ENCODE data around the gene TMEM14A. TPM values are rescaled to one million over a fixed set of nuclear protein-coding genes. Genes with fewer than 3 reads are reported as not detected.
"Not testable (repeated sequence)": the region's sequence is repeated elsewhere in the genome, so short reads cannot be mapped to it uniquely, and the experiment has no call there.

The TMEM14A gene
- total RNA-seq, 1 experiment from 2014 or later: 124 TPM

GRCh38 chr6:52657870-52658269, 13.0 kb upstream of the TMEM14A start:
- no peak for DNase-seq (ENCODE audit: low read depth)

DNA sequence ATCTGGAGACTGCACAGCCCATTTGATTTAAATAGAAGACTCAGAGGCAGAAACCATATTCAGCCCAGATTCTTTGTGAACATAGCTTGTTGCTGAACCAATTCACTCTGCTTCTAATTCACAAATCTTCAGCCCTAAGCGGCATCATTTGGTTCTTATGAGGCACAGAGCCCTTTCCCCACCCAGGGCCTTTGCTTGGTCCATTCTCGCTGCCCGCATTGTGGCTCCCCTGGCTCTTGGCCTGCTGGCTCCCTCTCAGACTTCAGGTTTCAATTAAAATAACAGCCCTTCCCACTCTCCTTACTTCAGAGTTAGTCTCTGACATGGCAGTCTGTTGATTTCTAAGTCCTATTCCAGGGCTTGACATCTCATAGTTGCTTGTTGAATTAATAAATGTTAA, 9.4 kb upstream of the TMEM14A start:
- DNase-seq (ENCODE audit: low read depth): no peak

DNA sequence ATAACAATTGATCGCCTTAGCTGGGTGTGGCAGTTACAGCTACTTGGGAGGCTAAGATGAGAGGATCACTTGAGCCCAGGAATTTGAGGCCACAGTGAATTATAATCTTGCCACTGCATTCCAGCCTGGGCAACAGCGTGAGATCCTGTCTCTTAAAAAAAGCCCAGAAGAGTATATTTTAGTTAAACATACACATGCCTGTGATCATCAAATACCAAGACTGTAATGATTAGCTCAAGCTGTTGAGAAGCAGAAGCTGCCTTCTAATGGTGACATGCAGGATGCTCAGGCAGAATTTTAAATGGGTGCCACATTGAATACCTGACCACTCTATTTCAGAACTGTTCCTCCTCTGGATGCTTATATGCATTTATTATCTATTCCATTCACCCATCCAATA, 8.9 kb upstream of the TMEM14A start:
- no peak for DNase-seq (ENCODE audit: low read depth)

GRCh38 chr6:52663120-52663935, 7.6 kb upstream of the TMEM14A start:
- DNase-seq (ENCODE audit: low read depth): peak; percentile 82

GRCh38 chr6:52663936-52664185, 7.1 kb upstream of the TMEM14A start:
- no peak for DNase-seq (ENCODE audit: low read depth)

DNA sequence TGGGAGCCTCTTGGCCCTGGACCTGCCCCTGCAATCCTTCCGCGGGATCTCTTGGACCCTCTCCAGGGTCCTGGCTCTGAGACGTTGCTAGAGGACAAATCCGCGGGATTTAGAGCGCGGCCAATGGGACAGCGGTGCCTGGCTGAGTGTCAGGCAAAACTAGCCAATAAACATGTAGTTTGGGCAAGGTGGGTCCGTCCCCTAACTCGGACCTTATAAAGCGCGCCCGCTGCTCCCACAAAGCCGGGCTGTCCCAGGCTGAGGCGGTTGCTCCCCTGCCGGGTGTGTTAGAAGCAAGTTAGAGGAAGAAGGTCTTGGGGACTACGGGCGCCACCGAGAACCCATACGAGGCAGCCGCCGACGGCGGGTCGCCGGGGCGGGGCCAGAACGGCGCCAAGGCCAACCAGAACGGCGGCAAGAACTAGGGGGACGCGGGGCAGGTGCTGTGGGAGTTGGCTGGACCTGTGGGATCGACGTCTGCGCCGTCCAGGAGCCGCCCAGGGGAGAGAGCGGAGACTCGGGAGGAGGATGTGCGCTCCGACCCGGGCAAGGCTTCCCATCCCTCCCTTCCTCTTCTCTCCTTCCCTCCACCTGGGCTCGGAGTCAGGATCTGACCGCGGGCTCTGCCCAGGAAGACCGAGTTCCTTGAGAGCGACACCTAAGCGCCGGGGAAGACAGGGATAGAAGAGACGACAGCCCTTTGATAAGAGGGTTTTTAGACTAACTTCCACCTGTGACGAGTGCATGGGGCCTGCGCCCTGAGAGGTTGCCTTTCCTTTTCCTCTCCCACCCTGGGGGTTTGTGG, 6.5 kb upstream of the TMEM14A start:
- DNase-seq (ENCODE audit: low read depth): peak; percentile 99

DNA sequence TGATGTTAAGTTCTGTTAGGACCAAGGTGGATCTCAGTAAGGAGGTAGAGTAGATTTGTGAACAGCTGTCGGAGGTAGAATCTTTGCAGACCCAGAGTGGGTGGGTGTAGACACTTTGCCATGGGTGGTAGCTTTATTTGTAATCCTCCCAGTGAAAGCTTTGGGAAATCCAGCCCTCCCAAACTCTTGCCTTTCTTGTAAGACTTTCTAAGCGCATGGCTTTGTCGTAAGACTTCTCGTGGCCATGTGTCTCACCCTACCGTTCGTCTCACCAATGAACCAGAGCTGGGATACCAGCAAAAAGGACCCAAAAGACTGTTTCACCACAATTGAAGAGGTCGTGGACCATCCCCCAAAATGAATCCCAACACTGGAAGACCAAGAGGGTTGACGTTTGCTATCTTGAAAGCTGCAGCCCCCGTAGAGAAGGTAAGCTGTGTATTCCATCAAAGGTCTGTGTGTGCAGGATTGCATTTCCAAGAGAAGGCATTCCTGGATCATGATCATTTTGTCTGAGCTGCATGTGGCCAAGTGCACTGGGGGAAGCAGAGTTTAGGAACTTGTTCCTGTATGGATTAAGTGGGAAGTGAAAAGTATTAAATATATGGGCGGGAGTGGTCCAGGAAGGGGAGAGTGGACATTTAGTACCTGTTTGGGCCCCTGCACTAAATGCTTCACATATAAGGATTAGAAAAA, 5.8 kb upstream of the TMEM14A start:
- DNase-seq (ENCODE audit: low read depth): peak; percentile 38

- DNase-seq (ENCODE audit: low read depth): no peak
These were observed 4.8 kb upstream of the TMEM14A start for GRCh38 chr6:52666071-52666470.

DNA sequence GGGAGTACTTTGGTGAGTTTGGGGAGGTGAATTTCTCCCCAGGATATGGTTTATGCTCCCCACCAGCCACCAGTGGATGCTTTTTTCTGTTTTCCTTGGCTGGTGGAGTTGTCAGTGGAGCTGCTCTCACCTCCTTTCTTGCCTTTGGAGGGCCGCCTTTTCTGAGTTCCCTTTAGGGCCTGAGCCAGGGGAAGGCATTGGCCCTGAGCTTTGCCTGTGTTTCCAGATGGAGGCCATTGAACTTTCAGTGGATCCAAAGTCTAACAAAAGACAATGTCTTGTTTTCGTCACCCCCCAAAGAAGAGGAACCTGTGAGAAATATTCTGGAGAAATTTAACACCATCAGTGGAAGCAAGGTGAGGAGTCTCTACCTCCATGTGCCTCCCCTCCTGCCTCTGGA, 4.4 kb upstream of the TMEM14A start:
- DNase-seq (ENCODE audit: low read depth): no peak

DNA sequence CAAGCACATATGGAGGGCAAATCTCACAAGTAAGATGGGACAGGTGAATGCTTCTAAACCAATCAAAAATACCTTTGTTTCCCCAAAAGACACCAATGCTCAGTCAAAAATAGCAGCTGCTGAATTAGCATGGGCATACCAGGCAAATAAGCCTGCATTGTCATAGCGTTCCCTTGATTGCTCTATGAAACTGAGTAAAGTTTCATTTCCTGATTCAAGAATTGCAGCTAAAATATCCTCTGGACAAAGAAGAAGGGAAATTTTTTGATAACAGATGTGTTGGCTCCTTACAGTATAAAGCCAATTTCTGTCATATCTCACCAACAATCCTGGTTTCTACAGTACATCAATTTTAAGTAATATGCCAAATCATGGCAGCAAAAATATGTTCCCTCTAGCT, 3.3 kb upstream of the TMEM14A start:
- no peak for DNase-seq (ENCODE audit: low read depth)

DNA sequence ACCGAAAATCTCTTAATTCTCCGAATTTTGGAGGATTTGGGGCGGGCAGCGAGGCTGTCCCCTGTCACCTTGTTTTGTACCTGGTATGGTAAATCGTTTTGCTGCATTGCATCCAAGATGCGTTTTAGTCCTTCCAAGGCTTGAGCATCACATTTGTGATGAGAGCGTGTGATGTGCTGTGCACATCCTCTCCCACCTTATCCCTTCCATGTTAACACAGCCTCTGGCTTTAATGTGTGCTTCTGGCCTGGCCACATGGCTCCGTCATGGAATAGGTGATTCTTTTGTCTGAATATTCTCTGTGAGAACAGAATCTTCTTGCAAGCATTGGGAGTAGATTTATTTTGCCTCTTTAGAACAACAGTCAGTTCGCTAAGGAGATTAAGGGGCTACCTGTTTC, 763 bp downstream of the TMEM14A start:
- DNase-seq (ENCODE audit: low read depth): no peak

- peak; percentile 85 for DNase-seq (ENCODE audit: low read depth)
These were observed 1.6 kb downstream of the TMEM14A start for GRCh38 chr6:52672412-52673025.

DNA sequence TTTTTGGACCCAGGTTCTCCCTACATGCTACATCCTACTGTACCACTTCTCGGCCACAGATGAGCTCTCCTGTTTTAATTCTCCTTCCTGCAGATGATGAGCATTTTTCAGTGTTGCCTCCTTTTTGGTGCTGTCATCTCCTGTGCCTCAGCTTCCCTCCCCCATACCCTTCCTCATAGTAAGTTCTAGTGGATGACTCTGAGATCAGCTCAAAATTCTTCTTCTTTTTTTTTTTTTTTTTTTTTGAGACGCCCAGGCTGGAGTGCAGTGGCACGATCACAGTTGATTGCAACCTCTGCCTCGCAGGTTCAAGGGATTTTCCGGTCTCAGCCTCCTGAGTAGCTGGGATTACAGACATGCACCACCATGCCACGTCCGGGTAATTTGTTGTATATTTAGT, 3.8 kb downstream of the TMEM14A start:
- DNase-seq (ENCODE audit: low read depth): no peak

DNA sequence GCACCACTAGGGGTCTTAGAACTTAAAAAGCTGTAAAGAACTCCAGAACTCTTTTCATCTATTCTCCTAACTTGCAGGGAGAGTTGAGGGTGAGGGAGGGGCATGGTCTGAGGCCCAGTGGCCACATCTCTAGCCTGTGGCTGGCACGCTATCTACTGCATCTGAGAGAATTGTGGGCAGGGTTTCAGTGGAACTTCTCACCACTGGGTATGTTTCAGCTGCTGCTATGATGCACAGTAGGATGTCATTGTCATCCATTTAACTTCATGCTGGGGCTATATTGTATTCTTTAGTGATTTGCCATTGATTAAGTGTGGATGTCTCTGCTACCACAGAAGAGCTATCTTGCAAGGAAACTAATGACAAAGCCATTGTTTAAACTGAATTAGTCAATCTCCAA, 4.5 kb downstream of the TMEM14A start:
- no peak for DNase-seq (ENCODE audit: low read depth)

GRCh38 chr6:52676631-52677030, 5.7 kb downstream of the TMEM14A start:
- DNase-seq (ENCODE audit: low read depth): not testable (repeated sequence)

DNA sequence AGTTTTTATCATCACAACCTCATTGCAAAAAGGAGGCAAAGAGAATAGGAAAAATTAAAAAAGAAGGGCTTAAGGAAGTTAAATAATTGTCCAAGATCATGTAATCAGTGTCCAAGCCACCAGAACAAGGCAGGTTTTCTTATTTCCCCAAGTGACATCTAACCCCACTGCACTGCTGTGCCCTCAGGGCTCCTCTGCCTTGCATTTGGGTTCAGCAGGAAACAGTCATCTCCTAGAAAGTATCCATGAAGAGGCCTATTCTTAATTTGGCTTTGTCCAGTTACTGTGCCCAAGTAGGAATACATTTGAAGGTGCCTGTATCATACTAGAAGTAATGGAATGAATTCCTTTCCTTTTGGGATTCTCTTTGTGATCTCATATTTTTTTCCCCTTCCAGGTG, 10.5 kb downstream of the TMEM14A start:
- no peak for DNase-seq (ENCODE audit: low read depth)

- no peak for DNase-seq (ENCODE audit: low read depth)
These were observed 16.2 kb downstream of the TMEM14A start for GRCh38 chr6:52686878-52687699.

- no peak for DNase-seq (ENCODE audit: low read depth)
These were observed 18.9 kb downstream of the TMEM14A start for GRCh38 chr6:52689857-52690256.

GRCh38 chr6:52691718-52692117, 20.8 kb downstream of the TMEM14A start:
- no peak for DNase-seq (ENCODE audit: low read depth)

DNA sequence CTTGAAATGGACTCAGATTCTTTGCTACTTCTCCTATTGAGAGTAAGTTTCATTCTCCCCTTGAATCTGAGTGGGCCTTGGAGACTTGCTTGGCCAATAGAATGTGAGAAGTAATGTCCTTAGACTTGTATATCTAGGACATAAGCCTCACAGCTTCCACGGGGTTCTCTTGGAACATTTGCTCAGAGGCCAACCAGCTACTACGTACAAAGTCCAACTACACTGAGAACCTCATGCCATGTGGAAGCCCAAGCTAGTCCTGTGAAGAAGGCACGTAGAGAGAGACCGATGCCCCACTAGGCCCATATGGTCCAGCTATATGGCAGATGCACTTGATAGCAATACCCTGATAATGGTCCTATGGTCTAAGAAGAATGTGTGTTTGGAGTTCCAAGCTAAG, 22.9 kb downstream of the TMEM14A start:
- no peak for DNase-seq (ENCODE audit: low read depth)

- DNase-seq (ENCODE audit: low read depth): no peak
These were observed 23.5 kb downstream of the TMEM14A start for GRCh38 chr6:52694404-52694803.

DNA sequence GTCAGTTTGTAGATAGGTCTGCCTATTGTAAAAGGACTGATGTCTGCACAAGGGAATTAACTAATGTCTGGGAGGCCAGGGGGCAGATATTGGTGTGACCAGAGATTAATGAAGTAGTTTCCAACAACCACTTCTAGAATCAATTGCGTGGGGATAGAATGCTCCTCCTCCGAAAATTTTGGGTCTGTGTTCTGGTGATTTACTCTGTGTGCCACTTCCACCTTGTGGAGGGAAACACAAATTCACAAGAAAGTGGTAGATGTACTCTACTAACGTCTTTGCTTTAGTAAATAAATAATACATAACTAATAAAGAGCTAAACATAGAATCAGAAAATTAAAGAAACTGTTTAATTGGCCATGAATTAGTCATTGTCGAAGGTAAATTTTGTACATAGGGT, 25.5 kb downstream of the TMEM14A start:
- DNase-seq (ENCODE audit: low read depth): no peak
